Mesothelial cell of epicardium (in vitro differentiated cells): Measurements from ENCODE around the gene PRKG1. TPM values are rescaled to one million over a fixed set of nuclear protein-coding genes. Genes with fewer than 3 reads are reported as not detected.

Experiments
- DNase-seq, 2 experiments: peaks; one replicate each; pipeline ENCODE4 v3.0.0; 2021; ENCODE audit warnings: low spot score in 2 of 2; ENCODE audit not compliant: unreplicated experiment in 2 of 2
- H3K27ac Mint-ChIP-seq: 2 replicates; pipeline ENCODE4 v1.8.0; 2021; ENCODE audit warnings: mixed read lengths
- H3K27me3 Mint-ChIP-seq: 2 replicates; pipeline ENCODE4 v1.8.0; 2021; ENCODE audit warnings: low read depth, mixed read lengths
- H3K36me3 Mint-ChIP-seq: 2 replicates; pipeline ENCODE4 v1.8.0; 2021; ENCODE audit warnings: mixed read lengths
- H3K4me1 Mint-ChIP-seq: 2 replicates; pipeline ENCODE4 v1.8.0; 2021; ENCODE audit warnings: mixed read lengths
- H3K4me3 Mint-ChIP-seq: 2 replicates; pipeline ENCODE4 v1.8.0; 2021; ENCODE audit warnings: mild to moderate bottlenecking, moderate library complexity, mixed read lengths
- H3K9me3 Mint-ChIP-seq: 2 replicates; pipeline ENCODE4 v1.8.0; 2021; ENCODE audit warnings: mixed read lengths
- CTCF ChIP-seq: fragments of 200-600 bp; sonication (generic); IDR thresholded peaks from one replicate; pipeline ENCODE4 v1.5.0; 2021; ENCODE audit warnings: antibody characterized with exemption; ENCODE audit not compliant: unreplicated experiment
- total RNA-seq: library from RNA; stranded (reverse); gene quantifications from 3 replicates; pipeline ENCODE4 v1.2.1, GENCODE V29; 2021

Gene PRKG1
- total RNA-seq, 1 donor from 2014 or later: 37.0 TPM

GRCh38 chr10:52314822-52315552, 1240.7 kb downstream of the PRKG1 start:
- TF ChIP-seq CTCF: no peak
- Mint-ChIP-seq H3K27ac (no peak overlapping the region), H3K4me3 (peak overlapping the region; percentile 80), H3K36me3 (no peaks in the 10 kb centered on the region), H3K9me3 (no peaks in the 10 kb centered on the region), H3K4me1 (peaks cover 31% of the 10 kb centered on the region), H3K27me3 (peaks cover 69% of the 10 kb centered on the region)
- no peak for DNase-seq

- no peaks in the 10 kb centered on the region for H3K36me3 Mint-ChIP-seq
- peaks cover 63% of the 10 kb centered on the region for H3K27me3 Mint-ChIP-seq
- TF ChIP-seq CTCF: no peak
- DNase-seq: no peak
- H3K4me1 Mint-ChIP-seq: peaks cover 31% of the 10 kb centered on the region
- no peak overlapping the region for H3K27ac Mint-ChIP-seq
- no peak overlapping the region for H3K4me3 Mint-ChIP-seq
- H3K9me3 Mint-ChIP-seq: no peaks in the 10 kb centered on the region
Measured at GRCh38 chr10:52316001-52316400, 1241.7 kb downstream of the PRKG1 start.

- H3K36me3 Mint-ChIP-seq: no peaks in the 10 kb centered on the region
- H3K27ac Mint-ChIP-seq: no peak overlapping the region
- H3K4me3 Mint-ChIP-seq: no peak overlapping the region
- no peak for DNase-seq
- TF ChIP-seq CTCF: no peak
- H3K27me3 Mint-ChIP-seq: peaks cover 58% of the 10 kb centered on the region
- H3K9me3 Mint-ChIP-seq: no peaks in the 10 kb centered on the region
- H3K4me1 Mint-ChIP-seq: peaks cover 31% of the 10 kb centered on the region
Measured at GRCh38 chr10:52316500-52316899, 1242.2 kb downstream of the PRKG1 start.

GRCh38 chr10:52318136-52318701, 1243.9 kb downstream of the PRKG1 start:
- H3K4me3 Mint-ChIP-seq: no peak overlapping the region
- peaks cover 29% of the 10 kb centered on the region for H3K4me1 Mint-ChIP-seq
- no peak for DNase-seq
- H3K27me3 Mint-ChIP-seq: peaks cover 44% of the 10 kb centered on the region
- H3K27ac Mint-ChIP-seq: peak overlapping the region; percentile 81
- H3K9me3 Mint-ChIP-seq: no peaks in the 10 kb centered on the region
- no peaks in the 10 kb centered on the region for H3K36me3 Mint-ChIP-seq
- no peak for TF ChIP-seq CTCF

- Mint-ChIP-seq H3K4me1 (peaks cover 23% of the 10 kb centered on the region), H3K27me3 (peaks cover 37% of the 10 kb centered on the region), H3K9me3 (no peaks in the 10 kb centered on the region), H3K36me3 (no peaks in the 10 kb centered on the region), H3K4me3 (no peak overlapping the region), H3K27ac (peak overlapping the region; percentile 74)
- TF ChIP-seq CTCF: no peak
- no peak for DNase-seq
Measured at GRCh38 chr10:52318822-52319464, 1244.7 kb downstream of the PRKG1 start.
